GM19240 (cell line): ENCODE measurements around the gene ZDHHC23.

ENCODE experiments used
- DNase-seq: peaks from one replicate; pipeline ENCODE4 v3.0.0; 2011; ENCODE audit warnings: low spot score; ENCODE audit not compliant: insufficient read length

Gene ZDHHC23

GRCh38 chr3:114005481-114005880 lies 57.7 kb downstream of the ZDHHC23 start:
- DNase-seq, result no peak

- DNase-seq, result no peak
Observed at GRCh38 chr3:114011059-114011797, 63.4 kb downstream of the ZDHHC23 start.
